Adrenal gland (tissue), 12 donors: Measurements from ENCODE around the gene PITPNB. TPM values are rescaled to one million over a fixed set of nuclear protein-coding genes. Genes with fewer than 3 reads are reported as not detected.

Experiments used
- DNase-seq, 7 donors: peaks; one replicate each; pipeline ENCODE4 v3.0.0-alpha.2; 2019 to 2020
- H3K27ac ChIP-seq, 5 donors: fragments of 200-600 bp; sonication (generic) in 4 of 5; 1 replicate in 3 of 5; 2 replicates in 2 of 5; pipeline versions ENCODE4 v1.5.1 to v1.8.0; 2016 to 2020; ENCODE audit warnings: mild to moderate bottlenecking in 1 of 5
- H3K27me3 ChIP-seq: fragments of 200-600 bp; 2 replicates; pipeline ENCODE4 v1.8.0; 2021
- H3K36me3 ChIP-seq, 2 donors: fragments of 200-600 bp; replicated peaks in 1 of 2; 1 replicate in 1 of 2; 2 replicates in 1 of 2; pipeline versions ENCODE4 v1.5.1 to v1.8.0; 2018 to 2022
- H3K4me1 ChIP-seq, 2 donors: fragments of 200-600 bp; replicated peaks in 1 of 2; 1 replicate in 1 of 2; 2 replicates in 1 of 2; pipeline versions ENCODE4 v1.5.1 to v1.8.0; 2018 to 2021
- H3K4me3 ChIP-seq, 4 donors: fragments of 200-600 bp; sonication (generic) in 3 of 4; one replicate each; pipeline ENCODE4 v1.5.1; 2016 to 2018
- H3K9me3 ChIP-seq, 3 donors: fragments of 200-600 bp; sonication (generic) in 1 of 3; replicated peaks in 1 of 3; 1 replicate in 2 of 3; 2 replicates in 1 of 3; pipeline versions ENCODE4 v1.5.1 to v1.8.0; 2016 to 2021
- CTCF ChIP-seq, 6 experiments: fragments of 450-650 bp in 4 of 6; fragments of 200-600 bp in 2 of 6; sonication (generic) in 1 of 6; IDR thresholded peaks; 1 replicate in 5 of 6; 2 replicates in 1 of 6; pipeline versions ENCODE4 v1.5.1 to v1.8.0; 2016 to 2021; ENCODE audit warnings: antibody characterized with exemption in 6 of 6, mild to moderate bottlenecking in 2 of 6, moderate library complexity in 1 of 6
- POLR2A ChIP-seq, 2 donors: fragments of 450-650 bp; IDR thresholded peaks; one replicate each; pipeline ENCODE4 v1.6.1; 2017; ENCODE audit warnings: antibody characterized with exemption in 2 of 2, mild to moderate bottlenecking in 2 of 2, moderate library complexity in 1 of 2
- WGBS, 4 donors: extraction: QIAGEN DNeasy Blood & Tissue Kit in 2 of 4; methylation state at CpG; one replicate each; pipeline versions ENCODE4 v1.1.5 to v1.1.7; 2013 to 2017; 5-methylcytosine and 5-hydroxymethylcytosine counted together
- intact Hi-C, 2 donors: fragments of 100-400 bp; cut with DNase I; formaldehyde crosslinking; loops; one replicate each; pipeline versions ENCODE4 v1.14.1 to v1.15.0; 2022 to 2023
- polyA plus RNA-seq, 3 donors: library from polyadenylated mRNA; stranded (reverse); fragments of 200-250 nt in 2 of 3; fragments of 350-450 nt in 1 of 3; fragmentation: Illumina TruSeq in 1 of 3; extraction: RNeasy Lipid Tissue Mini Kit (QIAGEN cat#74804) in 1 of 3; gene quantifications; one replicate each; pipeline ENCODE4 v1.2.3, GENCODE V29; 2013 to 2014
- total RNA-seq, 9 donors: library from RNA; depleted of rRNA in 4 of 9; stranded (reverse); fragments of >200 nt in 4 of 9; fragments of 120-200 nt in 1 of 9; fragmentation: NEBNext Ultra II Directional in 1 of 9; extraction: Animal tissue kit (Norgen Biotek cat#: 25700) in 1 of 9; gene quantifications; one replicate each; pipeline versions ENCODE4 v1.1.0 to v1.2.4, GENCODE V29; 2013 to 2023
- donor health status: healthy with polysubstance abuse.
- donor health status: Bipolar disorder and iron deficiency.
- donor health status: DM: yes; HTN: yes; CAD: no.
- donor health status: DM: no; HTN: no; CAD: no.
- donor health status: DM: no; HTN: no; CAD: no.
- donor health status: DM: yes; HTN: yes; CAD: no.

PITPNB gene
- total and polyA plus RNA-seq, 12 donors = 16.8 to 69.0 (median 27.6) TPM

DNA sequence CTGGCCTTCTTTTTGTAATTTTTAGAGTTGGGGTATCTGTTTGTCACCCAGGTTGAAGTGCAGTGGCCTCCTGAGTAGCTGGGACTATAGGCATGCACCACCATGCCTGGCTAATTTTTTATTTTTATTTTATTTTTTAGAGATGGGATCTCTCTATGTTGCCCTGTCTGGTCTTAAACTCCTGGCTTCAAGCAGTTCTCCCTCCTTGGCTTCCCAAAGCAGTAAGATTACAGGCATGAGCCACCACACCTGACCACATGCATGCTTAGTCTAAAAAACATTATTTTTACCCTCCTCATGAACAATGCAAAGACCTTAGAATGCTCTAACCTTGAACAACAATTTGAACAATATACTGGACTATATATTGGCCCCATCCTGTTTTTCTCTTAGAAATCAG, 22.1 kb upstream of the PITPNB start:
- no peaks in the 10 kb centered on the region for H3K27me3 ChIP-seq
- intact Hi-C loops = no loop called here
- no peak for DNase-seq
- no peak overlapping the region for H3K27ac ChIP-seq
- H3K4me3 ChIP-seq = no peak overlapping the region
- no peaks in the 10 kb centered on the region for H3K9me3 ChIP-seq
- no peaks in the 10 kb centered on the region for H3K36me3 ChIP-seq
- no peaks in the 10 kb centered on the region for H3K4me1 ChIP-seq
- TF ChIP-seq POLR2A (IDR thresholded peaks at IDR 0.05) (no peak), CTCF (IDR thresholded peaks at IDR 0.05) (no peak)

DNA sequence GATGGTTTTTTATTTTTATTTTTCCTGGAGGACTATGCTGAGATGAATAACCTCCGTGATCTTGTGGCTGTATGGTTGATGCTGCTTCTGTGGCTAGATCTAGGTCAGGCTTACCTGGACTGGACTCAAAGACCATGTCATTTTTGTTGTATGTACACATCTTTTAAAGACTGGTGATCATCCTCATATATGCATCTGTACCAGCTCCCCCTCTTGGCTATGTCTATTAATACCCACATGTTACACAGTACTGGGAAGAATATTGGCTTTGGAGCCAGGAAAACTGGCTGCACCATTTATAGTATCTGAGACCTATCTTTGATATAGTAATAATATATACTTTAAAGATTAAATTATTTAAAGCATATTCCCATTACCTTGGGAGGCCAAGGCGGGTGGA, 18.4 kb upstream of the PITPNB start:
- H3K9me3 ChIP-seq = no peaks in the 10 kb centered on the region
- H3K4me3 ChIP-seq = no peak overlapping the region
- 94 to 98% (median 96%) methylated on average over 2 of the region's 2 CpGs for WGBS, 4 donors
- no peaks in the 10 kb centered on the region for H3K27me3 ChIP-seq
- no peak for DNase-seq
- H3K36me3 ChIP-seq = no peaks in the 10 kb centered on the region
- intact Hi-C loops = no loop called here
- H3K4me1 ChIP-seq = no peaks in the 10 kb centered on the region
- no peak overlapping the region for H3K27ac ChIP-seq
- TF ChIP-seq CTCF (IDR thresholded peaks at IDR 0.05) (no peak), POLR2A (IDR thresholded peaks at IDR 0.05) (no peak)

- intact Hi-C loops = no loop called here
- Histone ChIP-seq H3K27ac (no peak overlapping the region), H3K9me3 (no peaks in the 10 kb centered on the region), H3K36me3 (no peaks in the 10 kb centered on the region), H3K4me1 (no peaks in the 10 kb centered on the region), H3K4me3 (no peak overlapping the region), H3K27me3 (no peaks in the 10 kb centered on the region)
- no peak for TF ChIP-seq CTCF (IDR thresholded peaks at IDR 0.05)
- TF ChIP-seq POLR2A (IDR thresholded peaks at IDR 0.05) = no peak
- WGBS, 4 donors = 81 to 100% (median 92%) methylated on average over 1 of the region's 1 CpG
- DNase-seq = no peak
Observed at GRCh38 chr22:27935897-27936296, 16.8 kb upstream of the PITPNB start.

DNA sequence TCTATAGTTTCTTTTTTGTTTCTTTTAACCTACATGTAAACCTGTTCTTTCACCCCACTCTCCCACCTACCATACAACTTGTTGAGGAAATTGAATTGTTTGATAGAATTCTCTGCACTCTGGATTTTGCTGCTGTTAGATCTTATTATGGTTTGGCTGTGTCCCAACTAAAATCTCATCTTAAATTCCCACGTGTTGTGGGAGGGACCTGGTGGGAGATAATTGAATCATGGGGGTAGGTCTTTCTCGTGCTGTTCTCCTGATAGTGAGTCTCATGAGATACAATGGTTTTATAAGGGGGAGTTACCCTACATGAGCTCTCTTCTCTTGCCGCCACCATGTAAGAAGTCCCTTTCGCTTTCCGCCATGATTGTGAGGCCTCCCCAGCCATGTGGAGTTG, 15.0 kb upstream of the PITPNB start:
- no peak for TF ChIP-seq CTCF (IDR thresholded peaks at IDR 0.05)
- no peak for TF ChIP-seq POLR2A (IDR thresholded peaks at IDR 0.05)
- WGBS, 4 donors = 86 to 96% (median 91%) methylated on average over 5 of the region's 5 CpGs

More for the DNA sequence above, 15.0 kb upstream of the PITPNB start:
- no peak for DNase-seq
- H3K27ac ChIP-seq = no peak overlapping the region
- no peaks in the 10 kb centered on the region for H3K27me3 ChIP-seq
- no peaks in the 10 kb centered on the region for H3K9me3 ChIP-seq
- no peaks in the 10 kb centered on the region for H3K36me3 ChIP-seq
- intact Hi-C loops = no loop called here
- H3K4me1 ChIP-seq = no peaks in the 10 kb centered on the region
- H3K4me3 ChIP-seq = no peak overlapping the region
